Measurements from ENCODE around the gene PAK4.

DNA sequence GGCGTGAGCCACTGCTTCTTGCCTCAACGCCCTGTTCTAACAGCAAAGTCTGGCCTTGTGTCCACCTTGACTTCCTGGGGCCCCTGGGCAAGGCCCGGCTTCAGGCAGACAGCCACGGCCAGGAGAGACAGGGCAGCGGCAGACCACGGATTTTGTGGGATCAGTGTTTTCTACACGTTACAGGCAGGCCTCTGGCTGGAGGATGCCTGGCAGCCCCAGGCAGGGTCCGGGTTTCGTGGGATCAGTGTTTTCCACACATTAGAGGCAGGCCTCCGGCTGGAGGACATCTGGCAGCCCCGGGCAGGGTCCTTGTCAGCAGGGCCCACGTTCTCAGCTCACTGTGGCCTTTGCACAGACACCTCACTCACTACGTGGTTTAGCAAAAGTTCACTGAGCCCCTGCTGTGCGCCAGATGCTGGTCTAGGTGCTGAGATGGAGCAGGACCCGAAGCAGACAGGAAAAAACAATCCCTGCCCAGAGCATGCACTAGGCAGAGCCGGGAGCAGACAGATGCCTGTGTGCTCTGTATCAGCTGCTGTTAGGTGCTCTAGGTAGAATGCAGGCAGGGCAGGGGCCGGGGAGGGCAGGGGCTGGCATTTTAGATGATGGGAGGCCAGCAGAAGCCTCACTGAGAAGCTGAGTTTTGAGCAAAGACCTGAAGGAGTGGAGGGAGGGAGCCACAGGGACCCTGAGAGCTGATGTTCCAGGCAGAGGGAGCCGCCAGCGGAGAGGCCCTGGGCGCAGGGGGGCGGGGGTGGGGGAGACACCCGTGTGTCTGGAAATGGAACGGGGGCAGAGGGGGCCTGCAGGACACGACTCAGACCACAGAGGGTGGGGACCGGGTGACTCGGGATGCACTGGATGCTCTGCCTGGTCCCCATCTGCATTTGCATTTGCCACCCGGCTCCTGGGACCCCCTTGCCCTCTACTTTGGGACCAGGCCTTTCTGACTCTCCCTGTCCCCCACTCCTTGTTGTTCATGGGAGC lies 46.2 kb downstream of the PAK4 start:
- TF ChIP-seq POLR2AphosphoS5 (IDR thresholded peaks at IDR 0.05; ENCODE audit: low read depth, low read length) = no peak
- no peak for TF ChIP-seq REST (IDR thresholded peaks at IDR 0.05; ENCODE audit: insufficient read depth in 1 of 2, low read depth in 2 of 2, low read length in 2 of 2)
- TF ChIP-seq TAF1 (IDR thresholded peaks at IDR 0.05; ENCODE audit: borderline replicate concordance, insufficient read depth, low read length) = no peak
